Fibroblast of lung (primary cell): Measurements from ENCODE around the gene SYNDIG1.

Experiments
- CTCF ChIP-seq, 2 donors: IDR thresholded peaks in 1 of 2; conservative IDR thresholded peaks in 1 of 2; 1 replicate in 1 of 2; 2 replicates in 1 of 2; pipeline ENCODE4 v1.5.1; 2011 to 2012; ENCODE audit warnings: low read length in 2 of 2, control low read depth in 1 of 2, inconsistent platforms in 1 of 2, low read depth in 1 of 2, mild to moderate bottlenecking in 1 of 2
- EZH2 ChIP-seq: IDR thresholded peaks from 2 replicates; pipeline ENCODE4 v1.5.1; 2012; ENCODE audit warnings: low read length, control low read depth, mild to moderate bottlenecking; ENCODE audit errors: missing control alignments

- TF ChIP-seq CTCF (conservative IDR thresholded peaks at IDR 0.05 in 1 of 2, IDR thresholded peaks at IDR 0.05 in 1 of 2; ENCODE audit: low read depth in 1 of 2, low read length in 2 of 2): no peak
- TF ChIP-seq EZH2: no peak
These were observed 13.0 kb upstream of the SYNDIG1 start for GRCh38 chr20:24456398-24456781.
